GM21528 (cell line): ENCODE results near the gene ZDHHC19.
"Not testable (repeated sequence)": the region's sequence is repeated elsewhere in the genome, so short reads cannot be mapped to it uniquely, and the experiment has no call there.

Experiments
- ATAC-seq: cut with Tn5 transposase; IDR thresholded peaks from one replicate; pipeline ENCODE4 v1.9.1; 2021; ENCODE audit warnings: mild to moderate bottlenecking, moderate library complexity; ENCODE audit not compliant: unreplicated experiment, low FRiP score

Gene ZDHHC19

GRCh38 chr3:196210673-196211556 lies at the start of gene ZDHHC19:
ZDHHC19 (minus strand) TSS chr3:196211400; CDS start chr3:196211315, 85 bp downstream.
- ATAC-seq = no peak

DNA sequence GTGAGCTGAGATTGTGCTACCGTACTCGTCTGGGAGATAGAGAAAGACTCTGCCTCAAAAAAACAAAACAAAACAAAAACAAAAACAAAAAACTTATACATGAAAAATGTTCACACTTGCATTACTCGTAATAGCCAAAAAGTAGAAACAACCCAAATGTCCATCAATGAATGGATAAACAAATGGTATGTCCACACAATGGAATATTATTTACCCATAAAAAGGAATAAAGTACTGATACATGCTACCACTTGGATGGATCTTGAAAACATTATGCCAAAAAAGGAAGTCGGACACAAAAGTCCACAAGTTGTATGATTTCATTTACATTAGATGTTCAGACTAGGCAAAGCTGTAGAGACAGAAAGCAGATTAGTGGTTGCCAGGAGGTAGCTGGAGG lies 49.6 kb upstream of the ZDHHC19 start:
- no peak for ATAC-seq

DNA sequence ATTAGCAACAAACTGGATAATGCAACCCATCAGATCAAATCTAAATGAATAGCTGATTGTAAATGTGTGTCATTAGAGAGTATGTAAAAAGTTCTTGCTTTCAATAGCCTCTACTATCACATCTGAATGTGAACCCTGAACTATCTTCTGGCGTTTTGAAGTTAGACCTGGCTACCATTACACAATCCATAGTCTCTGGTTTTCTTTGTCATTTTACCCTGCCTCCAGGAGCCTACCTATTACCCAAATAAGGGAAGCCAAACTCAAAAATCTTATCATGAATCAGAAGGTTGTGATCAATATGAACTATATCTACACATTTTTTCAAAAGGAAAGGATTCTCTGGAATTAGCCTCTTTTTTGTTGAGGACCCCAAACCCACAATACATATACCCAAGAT lies 44.6 kb upstream of the ZDHHC19 start:
- ATAC-seq = no peak

DNA sequence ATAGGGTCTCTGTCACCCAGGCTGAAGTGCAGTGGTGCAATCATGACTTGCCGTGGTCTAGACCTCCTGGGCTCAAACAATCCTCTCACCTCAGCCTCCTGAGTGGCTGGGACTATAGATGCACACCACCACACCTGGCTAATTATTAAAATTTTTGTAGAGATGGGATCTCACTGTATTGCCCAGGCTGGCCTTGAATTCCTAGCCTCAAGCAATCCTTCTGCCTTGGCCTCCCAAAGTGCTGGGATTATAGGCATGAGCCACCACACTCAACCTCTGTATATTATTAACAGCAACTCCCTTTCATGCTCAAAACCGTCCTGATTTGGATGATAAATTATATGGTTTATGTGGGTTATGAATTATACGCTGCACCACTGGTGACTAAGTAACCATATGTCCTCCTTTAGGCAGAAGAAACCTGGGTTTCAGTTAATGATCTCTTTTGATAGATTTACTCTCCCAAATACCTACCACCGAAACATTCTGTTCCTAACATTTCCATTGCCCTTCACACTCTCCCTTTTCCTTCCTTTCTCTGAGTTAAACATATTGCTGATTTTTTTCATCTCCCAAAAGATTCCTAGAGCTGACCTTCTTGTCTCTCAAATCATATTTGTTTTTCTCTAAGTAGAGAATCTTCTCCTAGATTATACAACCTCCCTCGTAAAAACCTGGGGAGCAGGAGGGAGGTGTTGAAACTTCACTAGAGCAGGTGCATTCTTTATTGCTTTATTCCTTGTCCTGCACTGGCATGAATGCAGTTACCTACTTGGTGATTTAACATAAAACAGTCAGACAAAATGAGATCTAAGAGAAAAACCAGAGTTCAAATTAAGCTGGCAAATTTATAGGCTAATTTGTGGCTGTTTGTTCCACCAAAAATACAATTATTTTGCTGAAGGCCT lies 43.4 kb upstream of the ZDHHC19 start:
- ATAC-seq = no peak

GRCh38 chr3:196251918-196252317 lies 40.7 kb upstream of the ZDHHC19 start:
- no peak for ATAC-seq

DNA sequence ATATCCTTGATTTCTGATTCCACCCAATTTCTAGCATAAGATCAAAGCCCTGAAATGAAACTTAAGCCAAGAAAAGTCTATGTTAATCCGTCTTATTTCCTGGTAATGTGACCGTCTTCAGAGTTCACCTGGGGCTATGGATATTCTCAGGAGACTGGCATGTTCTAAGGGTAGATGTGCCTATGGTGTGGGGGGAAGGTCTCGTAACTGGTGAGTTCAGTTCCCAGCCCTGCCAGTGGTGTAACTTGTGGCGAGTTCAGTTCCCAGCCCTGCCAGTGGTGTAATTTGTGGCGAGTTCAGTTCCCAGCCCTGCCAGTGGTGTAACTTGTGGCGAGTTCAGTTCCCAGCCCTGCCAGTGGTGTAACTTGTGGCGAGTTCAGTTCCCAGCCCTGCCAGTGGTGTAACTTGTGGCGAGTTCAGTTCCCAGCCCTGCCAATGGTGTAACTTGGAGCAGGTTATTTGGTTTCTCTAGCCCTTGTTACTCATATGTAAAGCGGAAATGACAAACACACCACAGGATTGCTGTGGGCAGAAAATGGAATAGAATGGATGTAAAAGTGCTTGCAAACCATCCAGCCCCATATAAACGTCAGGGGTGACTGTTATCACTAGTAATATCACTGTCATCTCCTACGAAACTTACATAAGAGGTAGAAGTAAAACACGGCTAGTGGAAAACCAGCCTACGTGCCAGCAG lies 35.6 kb upstream of the ZDHHC19 start:
- no peak for ATAC-seq

DNA sequence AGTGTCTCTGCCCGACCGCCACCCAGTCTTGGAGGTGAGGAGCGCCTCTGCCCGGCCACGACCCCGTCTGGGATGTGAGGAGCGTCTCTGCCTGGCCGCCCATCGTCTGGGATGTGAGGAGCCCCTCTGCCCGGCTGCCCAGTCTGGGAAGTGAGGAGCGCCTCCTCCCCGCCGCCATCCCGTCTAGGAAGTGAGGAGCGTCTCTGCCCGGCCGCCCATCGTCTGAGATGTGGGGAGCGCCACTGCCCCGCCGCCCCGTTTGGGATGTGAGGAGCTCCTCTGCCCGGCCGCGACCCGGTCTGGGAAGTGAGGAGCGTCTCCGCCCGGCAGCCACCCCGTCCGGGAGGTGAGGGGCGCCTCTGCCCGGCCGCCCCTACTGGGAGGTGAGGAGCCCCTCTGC lies 33.0 kb upstream of the ZDHHC19 start:
- not testable (repeated sequence) for ATAC-seq

DNA sequence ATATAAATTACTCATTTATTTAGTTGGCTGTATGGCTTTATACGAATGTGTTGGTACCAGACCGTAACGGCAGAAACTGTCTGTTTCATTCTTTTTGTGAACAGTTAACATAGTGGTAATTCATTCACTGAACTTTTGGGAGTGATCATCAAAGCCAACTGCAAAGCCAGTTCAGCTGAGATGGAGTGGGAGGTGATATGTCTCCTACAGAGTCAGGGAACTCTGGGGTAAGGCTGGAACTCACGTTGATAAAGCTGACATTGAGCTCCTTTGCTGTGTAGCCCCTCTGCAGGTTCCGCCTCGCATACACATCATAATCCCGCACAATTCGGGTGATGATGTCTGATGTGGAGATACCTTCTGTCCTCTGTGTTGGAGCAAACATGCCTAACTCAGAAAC lies 30.5 kb upstream of the ZDHHC19 start:
- ATAC-seq = no peak

- no peak for ATAC-seq
These were observed 29.2 kb upstream of the ZDHHC19 start for GRCh38 chr3:196240424-196240823.

DNA sequence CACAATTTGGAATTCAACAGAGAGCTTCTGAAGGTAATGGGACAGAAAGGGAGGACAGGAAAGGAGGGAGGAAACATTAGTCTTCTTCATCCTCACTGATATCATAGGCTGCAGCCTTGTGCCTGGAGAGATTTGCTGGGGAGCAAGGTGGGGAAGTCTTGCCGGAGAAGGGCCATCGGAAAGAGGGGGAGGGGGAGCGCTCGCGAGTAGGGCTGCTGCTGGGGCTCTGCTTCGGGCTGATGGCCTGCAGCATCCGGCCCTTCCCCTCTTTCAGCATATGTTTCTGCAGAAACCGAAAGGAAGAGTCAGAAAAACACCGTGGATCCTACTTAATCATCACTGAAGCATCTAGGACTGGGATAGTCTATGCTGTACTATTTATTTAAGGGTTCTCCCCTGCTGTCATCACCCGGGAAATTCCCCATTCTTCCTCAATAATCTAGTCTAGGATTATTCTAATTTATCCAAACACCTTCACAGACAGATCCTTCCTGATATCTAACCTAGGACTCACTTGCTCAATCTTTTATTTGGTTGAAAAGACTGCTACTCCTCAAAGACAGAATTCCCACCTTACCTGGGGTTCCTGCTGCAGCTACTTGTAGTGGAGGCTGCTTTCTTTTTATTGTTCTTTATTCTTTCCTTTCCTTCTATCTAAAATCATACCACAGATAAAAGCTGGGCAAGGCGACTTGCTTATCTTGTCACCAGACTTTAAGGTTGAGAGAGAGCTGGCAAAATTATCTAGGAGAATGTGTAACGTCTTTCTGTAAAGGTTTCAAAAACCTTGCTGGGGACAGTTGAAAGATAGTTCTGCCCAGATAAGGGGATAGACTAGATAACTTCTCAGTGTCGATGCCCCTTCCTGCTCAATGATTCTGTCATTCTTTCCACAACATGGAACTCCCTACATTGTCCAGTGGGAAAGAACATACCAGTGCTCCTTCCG lies 27.7 kb upstream of the ZDHHC19 start:
- no peak for ATAC-seq

- no peak for ATAC-seq
These were observed 26.0 kb upstream of the ZDHHC19 start for GRCh38 chr3:196237203-196237602.

GRCh38 chr3:196236223-196236622 lies 25.0 kb upstream of the ZDHHC19 start:
- ATAC-seq = no peak

GRCh38 chr3:196235452-196236122 lies 24.4 kb upstream of the ZDHHC19 start:
- no peak for ATAC-seq

DNA sequence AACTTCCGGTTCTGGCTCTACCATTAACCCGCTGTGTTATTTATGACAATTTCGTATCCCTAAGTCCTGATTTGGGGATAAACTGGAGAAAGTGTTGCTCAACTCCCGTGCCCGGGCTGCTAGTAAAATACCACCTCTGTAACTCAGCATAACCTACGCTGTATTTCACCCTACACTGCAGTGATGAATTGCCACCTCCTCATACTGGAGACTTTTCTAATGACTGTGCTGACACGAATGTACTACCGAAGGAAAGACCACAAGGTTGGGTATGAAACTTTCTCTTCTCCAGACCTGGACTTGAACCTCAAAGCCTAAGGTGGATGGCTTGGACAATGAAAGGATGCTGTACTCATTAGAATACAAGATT lies 21.7 kb upstream of the ZDHHC19 start:
- no peak for ATAC-seq

DNA sequence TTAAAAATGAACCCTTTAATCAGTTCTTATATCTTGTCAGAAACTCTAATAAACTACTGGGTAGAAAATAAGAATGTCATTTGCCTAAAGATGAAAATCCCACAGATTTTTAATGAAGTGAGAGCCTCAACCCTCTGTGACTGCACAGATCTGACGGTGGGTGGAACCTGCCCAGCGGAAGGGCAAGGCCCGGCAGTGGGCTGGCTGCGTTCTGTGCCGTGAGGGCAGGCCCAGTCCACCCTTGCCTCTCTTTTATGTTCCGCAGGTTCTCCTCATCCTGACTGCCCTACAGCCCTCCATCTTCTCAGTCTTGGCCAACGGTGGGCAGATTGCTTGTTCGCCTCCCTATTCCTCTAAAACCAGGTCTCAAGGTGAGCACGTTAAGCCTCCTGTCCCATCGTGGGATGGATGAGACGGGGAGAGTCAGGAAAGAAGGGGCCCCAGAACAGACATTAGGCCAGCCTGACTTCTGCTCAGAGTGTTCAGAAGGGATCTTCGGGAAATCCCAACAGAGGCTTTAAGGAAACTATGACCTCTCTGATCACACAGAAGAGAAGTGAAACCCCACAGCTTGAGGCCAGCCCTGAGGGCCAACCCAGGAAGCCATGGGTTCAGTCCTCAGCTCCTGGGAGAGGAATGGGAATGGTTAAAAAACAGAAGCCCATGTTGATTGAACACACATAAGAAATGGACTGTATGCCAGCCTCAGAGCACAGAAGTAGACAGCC lies 21.1 kb upstream of the ZDHHC19 start:
- no peak for ATAC-seq

DNA sequence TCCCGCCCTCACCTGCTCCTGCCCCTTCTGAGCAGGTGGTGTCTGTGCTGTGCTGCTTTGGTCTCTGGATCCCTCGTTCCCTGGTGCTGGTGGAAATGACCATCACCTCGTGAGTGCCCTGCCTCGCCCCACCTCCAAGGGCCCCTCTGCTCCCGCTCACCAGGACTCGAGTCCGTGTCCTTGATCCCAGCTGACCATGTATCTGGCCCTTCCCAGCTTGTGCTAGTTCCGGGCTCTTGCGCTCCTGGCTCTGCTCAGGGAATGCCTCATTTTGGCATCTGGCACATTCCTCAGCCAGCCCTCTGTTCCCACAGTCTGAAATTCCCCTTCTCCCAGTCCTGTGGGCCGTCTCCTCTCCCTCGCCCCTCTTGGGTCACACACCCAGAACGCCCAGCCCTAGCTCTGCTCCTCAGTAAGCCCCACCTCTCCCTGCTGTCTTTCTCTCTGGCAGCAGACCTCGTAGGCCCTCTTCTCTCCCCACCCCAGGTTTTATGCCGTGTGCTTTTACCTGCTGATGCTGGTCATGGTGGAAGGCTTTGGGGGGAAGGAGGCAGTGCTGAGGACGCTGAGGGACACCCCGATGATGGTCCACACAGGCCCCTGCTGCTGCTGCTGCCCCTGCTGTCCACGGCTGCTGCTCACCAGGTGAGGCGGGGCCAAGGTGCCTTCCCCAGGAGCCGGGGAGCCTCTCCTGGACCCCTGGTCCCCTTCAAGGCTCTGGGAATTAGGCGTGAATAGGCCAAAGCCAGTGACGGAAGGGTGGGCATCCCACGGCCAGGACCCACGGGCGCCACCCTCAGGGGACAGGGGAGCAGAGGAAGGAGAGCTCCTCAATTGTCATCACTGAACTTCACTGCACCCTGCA lies 16.7 kb upstream of the ZDHHC19 start:
- ATAC-seq = no peak

DNA sequence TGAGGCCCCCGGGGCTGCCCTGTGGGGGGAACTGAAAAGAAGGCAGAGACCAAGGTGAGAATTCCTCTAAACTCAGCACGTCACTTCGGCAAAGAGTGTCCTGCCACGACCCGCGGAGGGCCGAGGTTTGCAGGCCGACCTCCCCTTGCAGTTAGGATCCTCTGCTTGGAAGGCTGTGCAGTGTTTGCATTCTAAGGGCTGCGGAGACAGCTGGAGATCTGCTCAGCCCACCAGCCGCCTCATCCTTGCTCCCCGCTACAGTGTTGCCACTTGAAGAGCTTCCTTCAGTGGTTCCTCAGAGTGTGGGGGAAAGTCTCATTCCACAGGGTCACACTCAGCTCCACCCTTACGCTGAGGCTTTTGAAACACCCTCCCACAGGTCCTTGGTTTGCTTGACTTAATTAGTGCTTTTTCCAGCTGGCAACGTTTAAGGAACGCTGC lies 15.9 kb upstream of the ZDHHC19 start:
- no peak for ATAC-seq
